Activated CD8-positive, alpha-beta T cell treated with anti-CD3 and anti-CD28 coated beads, Interleukin-2, amount 10 ng/mL, durations not matched to agents 7 days and 5 days (primary cell): ENCODE data around the gene CRABP2. TPM values are rescaled to one million over a fixed set of nuclear protein-coding genes. Genes with fewer than 3 reads are reported as not detected.

Experiments used
- ATAC-seq: fragments of 150-1000 bp; cut with Tn5 transposase; one replicate; pipeline ENCODE4 v1.10.0; 2021; ENCODE audit warnings: moderate library complexity
- CTCF ChIA-PET: fragments of 350-600 bp; sonication (Branson Sonifier 250); formaldehyde crosslinking; loops from one replicate; lab custom pipeline; 2021; ENCODE audit warnings: antibody characterized with exemption; lab: Charles Lee
- POLR2A ChIA-PET: fragments of 350-600 bp; sonication (Branson Sonifier 250); formaldehyde crosslinking; loops from one replicate; lab custom pipeline; 2021; ENCODE audit warnings: antibody characterized with exemption; lab: Charles Lee
- DNase-seq: peaks from one replicate; pipeline ENCODE4 v3.0.0-alpha.2; 2020
- H3K27ac Mint-ChIP-seq: one replicate; pipeline ENCODE4 v1.8.0; 2021; ENCODE audit warnings: mild to moderate bottlenecking, mixed read lengths
- H3K27me3 Mint-ChIP-seq: one replicate; pipeline ENCODE4 v1.8.0; 2021; ENCODE audit warnings: low read depth, mixed read lengths
- H3K36me3 Mint-ChIP-seq: one replicate; pipeline ENCODE4 v1.8.0; 2021; ENCODE audit warnings: low read depth, mixed read lengths
- H3K4me1 Mint-ChIP-seq: one replicate; pipeline ENCODE4 v1.8.0; 2021; ENCODE audit warnings: low read depth, mixed read lengths
- H3K4me3 Mint-ChIP-seq: one replicate; pipeline ENCODE4 v1.8.0; 2021; ENCODE audit warnings: mild to moderate bottlenecking, mixed read lengths
- H3K9me3 Mint-ChIP-seq: one replicate; pipeline ENCODE4 v1.8.0; 2022; ENCODE audit warnings: mixed read lengths; ENCODE audit not compliant: insufficient read depth
- total RNA-seq, 2 experiments: library from RNA; stranded (reverse); gene quantifications; one replicate each; pipeline ENCODE4 v1.2.3, GENCODE V29; 2021

The CRABP2 gene
- total RNA-seq, 2 experiments from 2014 or later: 1.3 to 1.9 TPM

DNA sequence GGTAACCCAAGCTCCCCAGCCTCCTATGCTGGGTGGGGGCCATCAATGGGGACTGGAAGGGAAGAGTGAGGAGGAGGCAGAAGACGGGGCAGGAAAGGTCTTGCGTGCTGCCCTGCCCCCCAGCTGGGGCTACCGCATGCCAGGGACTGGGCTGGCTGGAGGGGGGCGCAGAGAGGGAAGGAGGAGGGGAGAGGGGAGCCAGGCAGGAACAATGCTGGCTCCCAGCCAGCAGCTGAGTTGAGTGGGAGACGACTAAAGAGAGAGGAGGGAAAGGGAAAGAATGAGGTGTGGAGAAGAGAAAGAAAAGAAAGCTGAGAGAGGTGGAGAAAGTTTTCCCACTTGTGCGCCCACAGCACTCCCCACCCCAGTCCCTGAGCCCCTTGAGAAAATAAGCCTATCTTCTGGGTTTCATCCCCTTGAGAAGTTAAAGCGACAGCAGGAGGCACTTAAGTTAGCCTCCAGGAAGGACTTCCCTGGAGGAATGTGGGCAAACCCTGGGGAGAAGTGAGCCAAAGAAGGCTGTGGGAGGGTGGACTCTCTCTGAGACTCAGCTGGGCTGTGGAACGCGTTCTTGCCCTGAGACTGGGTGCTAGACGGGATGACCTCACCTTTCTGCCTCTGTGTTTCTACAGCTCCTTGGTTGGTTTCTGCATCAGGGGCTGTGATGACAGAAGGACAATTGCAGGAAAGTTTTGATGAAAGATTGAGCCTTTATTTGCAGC lies 15.3 kb downstream of the CRABP2 start:
- DNase-seq (no peak), ATAC-seq (no peak)
- H3K4me3 Mint-ChIP-seq: no peak overlapping the region
- CTCF ChIA-PET: interaction anchor here (0.6 to 19.7 kb wide), 48 partner anchors 11 to 445 kb away, joined by 3 to 543 read pairs (median 4); partner anchors contain the start of genes CRABP2, INSRR, ISG20L2 and METTL25B
- peaks cover 57% of the 10 kb centered on the region for H3K27me3 Mint-ChIP-seq
- no peaks in the 10 kb centered on the region for H3K36me3 Mint-ChIP-seq
- POLR2A ChIA-PET: interaction anchor here (0.7 to 2.1 kb wide), 5 partner anchors 11 to 66 kb away, joined by 3 to 16 read pairs (median 5); partner anchors contain the start of genes ISG20L2 and METTL25B
- no peak overlapping the region for H3K27ac Mint-ChIP-seq
- H3K9me3 Mint-ChIP-seq: no peaks in the 10 kb centered on the region
- peaks cover 29% of the 10 kb centered on the region for H3K4me1 Mint-ChIP-seq

- H3K4me3 Mint-ChIP-seq: no peak overlapping the region
- H3K9me3 Mint-ChIP-seq: no peaks in the 10 kb centered on the region
- peak; percentile 83 for DNase-seq
- ChIA-PET POLR2A (interaction anchor here (0.7 to 2.1 kb wide), 5 partner anchors 12 to 171 kb away, joined by 3 to 16 read pairs (median 5); partner anchors contain the start of genes ISG20L2 and METTL25B), CTCF (interaction anchor here (0.6 to 19.7 kb wide), 53 partner anchors 10 to 446 kb away, joined by 3 to 543 read pairs (median 4); partner anchors contain the start of genes CRABP2, INSRR, ISG20L2 and METTL25B)
- ATAC-seq: peak; percentile 97
- H3K27ac Mint-ChIP-seq: no peak overlapping the region
- peaks cover 36% of the 10 kb centered on the region for H3K4me1 Mint-ChIP-seq
- peaks cover 55% of the 10 kb centered on the region for H3K27me3 Mint-ChIP-seq
- H3K36me3 Mint-ChIP-seq: no peaks in the 10 kb centered on the region
These were observed 16.1 kb downstream of the CRABP2 start for GRCh38 chr1:156689035-156689952.

GRCh38 chr1:156684227-156684782 lies 21.1 kb downstream of the CRABP2 start:
- peak; percentile 66 for DNase-seq
- Mint-ChIP-seq H3K36me3 (no peaks in the 10 kb centered on the region), H3K27ac (peak overlapping the region; percentile 25), H3K9me3 (no peaks in the 10 kb centered on the region), H3K27me3 (peaks cover 41% of the 10 kb centered on the region), H3K4me1 (peaks cover 21% of the 10 kb centered on the region), H3K4me3 (no peak overlapping the region)
- ChIA-PET POLR2A (no interaction called here), CTCF (interaction anchor here (0.6 to 19.7 kb wide), 15 partner anchors 9 to 733 kb away, joined by 3 to 543 read pairs (median 6); partner anchors contain the start of genes CRABP2, ISG20L2 and METTL25B)
- peak; percentile 80 for ATAC-seq

- Mint-ChIP-seq H3K27ac (no peak overlapping the region), H3K27me3 (peaks cover 46% of the 10 kb centered on the region), H3K4me3 (no peak overlapping the region), H3K36me3 (no peaks in the 10 kb centered on the region), H3K4me1 (peaks cover 31% of the 10 kb centered on the region), H3K9me3 (no peaks in the 10 kb centered on the region)
- no peak for DNase-seq
- ChIA-PET CTCF (interaction anchor here (0.7 to 19.7 kb wide), 5 partner anchors 8 to 55 kb away, joined by 3 to 543 read pairs (median 69); partner anchors contain the start of genes ISG20L2 and METTL25B), POLR2A (interaction anchor here (1.6 kb wide), 1 partner anchor 46 kb away, joined by 5 read pairs; the partner anchor contains the start of genes ISG20L2 and METTL25B)
- ATAC-seq: no peak
These were observed 23.1 kb downstream of the CRABP2 start for GRCh38 chr1:156682166-156682890.

GRCh38 chr1:156681196-156681960 lies 24.0 kb downstream of the CRABP2 start:
- DNase-seq: no peak
- ChIA-PET POLR2A (interaction anchor here (1.6 kb wide), 1 partner anchor 47 kb away, joined by 5 read pairs; the partner anchor contains the start of genes ISG20L2 and METTL25B), CTCF (interaction anchor here (0.7 to 19.7 kb wide), 7 partner anchors 9 to 210 kb away, joined by 3 to 543 read pairs (median 21); partner anchors contain the start of genes ISG20L2 and METTL25B)
- Mint-ChIP-seq H3K27ac (no peak overlapping the region), H3K27me3 (peaks cover 50% of the 10 kb centered on the region), H3K4me3 (no peak overlapping the region), H3K36me3 (no peaks in the 10 kb centered on the region), H3K9me3 (no peaks in the 10 kb centered on the region), H3K4me1 (peaks cover 35% of the 10 kb centered on the region)
- ATAC-seq: no peak

- H3K27me3 Mint-ChIP-seq: peaks cover 58% of the 10 kb centered on the region
- POLR2A ChIA-PET: interaction anchor here (0.6 kb wide), 1 partner anchor 27 kb away, joined by 3 read pairs; no protein-coding TSS in a partner anchor
- DNase-seq: no peak
- H3K36me3 Mint-ChIP-seq: no peaks in the 10 kb centered on the region
- no peak overlapping the region for H3K4me3 Mint-ChIP-seq
- no peak for ATAC-seq
- H3K9me3 Mint-ChIP-seq: no peaks in the 10 kb centered on the region
- no peak overlapping the region for H3K27ac Mint-ChIP-seq
- CTCF ChIA-PET: interaction anchor here (0.6 to 19.7 kb wide), 7 partner anchors 10 to 211 kb away, joined by 3 to 543 read pairs (median 35); partner anchors contain the start of genes CRABP2, ISG20L2 and METTL25B
- peaks cover 35% of the 10 kb centered on the region for H3K4me1 Mint-ChIP-seq
These were observed 25.3 kb downstream of the CRABP2 start for GRCh38 chr1:156680056-156680455.

GRCh38 chr1:156677616-156678596 lies 27.5 kb downstream of the CRABP2 start:
- no peaks in the 10 kb centered on the region for H3K9me3 Mint-ChIP-seq
- peaks cover 69% of the 10 kb centered on the region for H3K27me3 Mint-ChIP-seq
- H3K27ac Mint-ChIP-seq: no peak overlapping the region
- peak; percentile 43 for ATAC-seq
- H3K36me3 Mint-ChIP-seq: no peaks in the 10 kb centered on the region
- CTCF ChIA-PET: interaction anchor here (0.7 to 19.7 kb wide), 21 partner anchors 9 to 292 kb away, joined by 3 to 543 read pairs (median 5); partner anchors contain the start of genes ISG20L2, METTL25B and NTRK1
- H3K4me1 Mint-ChIP-seq: peaks cover 16% of the 10 kb centered on the region
- peak; percentile 41 for DNase-seq
- no peak overlapping the region for H3K4me3 Mint-ChIP-seq
- POLR2A ChIA-PET: interaction anchor here (1.2 kb wide), 1 partner anchor 23 kb away, joined by 4 read pairs; no protein-coding TSS in a partner anchor

DNA sequence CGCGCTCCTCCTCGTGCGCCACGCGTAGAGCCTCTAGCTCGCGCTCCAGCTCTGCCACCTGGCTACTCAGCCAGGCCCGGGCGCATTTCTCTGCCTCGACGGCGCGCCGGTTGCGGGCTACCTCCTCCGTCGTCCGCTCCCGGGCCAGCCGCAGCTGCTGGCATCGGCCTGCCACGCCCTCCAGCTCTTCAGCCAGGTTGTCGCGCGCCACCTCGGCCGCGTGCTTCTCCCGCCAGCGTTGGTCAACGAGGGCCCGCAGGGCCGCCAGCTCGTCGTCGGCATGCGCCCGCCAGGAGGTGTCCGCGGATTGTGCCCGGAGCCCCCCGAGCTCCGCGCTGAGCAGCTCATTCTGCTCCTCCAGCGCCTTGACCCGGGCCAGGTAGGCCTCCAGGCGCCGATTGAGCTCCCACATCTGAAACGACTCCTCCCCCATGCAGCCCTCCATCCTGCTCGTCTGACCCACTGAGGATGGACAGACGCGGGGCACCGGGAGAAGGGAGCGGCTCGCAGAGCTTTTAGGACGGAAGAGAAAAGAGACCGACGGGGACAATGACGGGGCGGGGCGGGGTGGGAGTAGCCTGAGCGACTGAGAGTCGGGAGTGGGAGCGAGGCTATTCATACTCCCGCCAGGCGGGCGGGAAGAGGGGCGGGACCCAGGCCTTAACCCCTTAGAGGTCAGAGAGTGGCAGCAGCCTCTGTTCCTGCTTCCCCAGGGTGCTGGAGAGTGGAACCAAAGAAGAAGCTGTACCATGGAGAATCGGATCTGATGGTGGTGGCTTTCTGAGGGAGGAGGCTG lies 28.4 kb downstream of the CRABP2 start, which contains the start of gene NES:
Gene NES (minus strand): TSS at position 588 of the 796 bp plus-strand sequence. CDS start 143 bp downstream, at position 445.
- H3K9me3 Mint-ChIP-seq: no peaks in the 10 kb centered on the region
- no peak within 1 kb of the TSS for H3K27ac Mint-ChIP-seq
- peak; percentile 28 for ATAC-seq
- no peak for DNase-seq
- H3K36me3 Mint-ChIP-seq: no peaks in the 10 kb centered on the region
- no peak within 1 kb of the TSS for H3K4me3 Mint-ChIP-seq
- peaks cover 74% of the 10 kb centered on the region for H3K27me3 Mint-ChIP-seq
- peaks cover 16% of the 10 kb centered on the region for H3K4me1 Mint-ChIP-seq
- ChIA-PET CTCF (interaction anchor here (0.7 to 19.7 kb wide), 16 partner anchors 11 to 291 kb away, joined by 3 to 543 read pairs (median 5); partner anchors contain the start of genes CRABP2, HAPLN2, ISG20L2 and METTL25B), POLR2A (interaction anchor here (1.2 to 1.5 kb wide), 2 partner anchors 22 to 30 kb away, joined by 4 to 5 read pairs; no protein-coding TSS in a partner anchor)
